ENCODE data around the gene RAD51D. TPM values are rescaled to one million over a fixed set of nuclear protein-coding genes. Genes with fewer than 3 reads are reported as not detected.

The RAD51D gene
- total RNA-seq, 2 donors from 2014 or later, result 6.1 to 17.3 TPM

GRCh38 chr17:35163886-35164285 is 44.2 kb upstream of the RAD51D start:
- Histone ChIP-seq H3K27me3 (no peaks in the 10 kb centered on the region), H3K36me3 (no peaks in the 10 kb centered on the region), H3K27ac (no peak overlapping the region), H3K9ac (ENCODE audit: low read depth in 2 of 2, low read length in 2 of 2) (no peak overlapping the region), H3K4me3 (no peak overlapping the region), H3K4me1 (no peaks in the 10 kb centered on the region), H3K9me3 (no peaks in the 10 kb centered on the region)
- intact Hi-C loops (cut with DNase I), result no loop called here
- DNase-seq, result no peak
- TF ChIP-seq CTCF (IDR thresholded peaks at IDR 0.05), result no peak

GRCh38 chr17:35162755-35163154 is 43.1 kb upstream of the RAD51D start:
- no peaks in the 10 kb centered on the region for H3K4me1 ChIP-seq
- no peak for DNase-seq
- no peak overlapping the region for H3K27ac ChIP-seq
- no peaks in the 10 kb centered on the region for H3K36me3 ChIP-seq
- TF ChIP-seq CTCF (IDR thresholded peaks at IDR 0.05), result no peak
- no peaks in the 10 kb centered on the region for H3K27me3 ChIP-seq
- H3K4me3 ChIP-seq, result no peak overlapping the region
- no peaks in the 10 kb centered on the region for H3K9me3 ChIP-seq
- no peak overlapping the region for H3K9ac ChIP-seq (ENCODE audit: low read depth in 2 of 2, low read length in 2 of 2)
- intact Hi-C loops (cut with DNase I), result no loop called here

- Histone ChIP-seq H3K27me3 (no peaks in the 10 kb centered on the region), H3K9me3 (no peaks in the 10 kb centered on the region), H3K4me3 (no peak overlapping the region), H3K27ac (no peak overlapping the region), H3K4me1 (no peaks in the 10 kb centered on the region), H3K9ac (ENCODE audit: low read depth in 2 of 2, low read length in 2 of 2) (no peak overlapping the region), H3K36me3 (no peaks in the 10 kb centered on the region)
- DNase-seq, result no peak
- intact Hi-C loops (cut with DNase I), result no loop called here
- TF ChIP-seq CTCF (IDR thresholded peaks at IDR 0.05), result no peak
Measured at GRCh38 chr17:35161281-35161761, 41.7 kb upstream of the RAD51D start.

GRCh38 chr17:35160354-35161201 is 40.9 kb upstream of the RAD51D start:
- H3K9ac ChIP-seq (ENCODE audit: low read depth in 2 of 2, low read length in 2 of 2), result no peak overlapping the region
- no peaks in the 10 kb centered on the region for H3K4me1 ChIP-seq
- no peak for TF ChIP-seq CTCF (IDR thresholded peaks at IDR 0.05)
- H3K9me3 ChIP-seq, result no peaks in the 10 kb centered on the region
- intact Hi-C loops (cut with DNase I), result no loop called here
- DNase-seq, result no peak
- no peaks in the 10 kb centered on the region for H3K36me3 ChIP-seq
- no peak overlapping the region for H3K4me3 ChIP-seq
- no peaks in the 10 kb centered on the region for H3K27me3 ChIP-seq
- H3K27ac ChIP-seq, result no peak overlapping the region

DNA sequence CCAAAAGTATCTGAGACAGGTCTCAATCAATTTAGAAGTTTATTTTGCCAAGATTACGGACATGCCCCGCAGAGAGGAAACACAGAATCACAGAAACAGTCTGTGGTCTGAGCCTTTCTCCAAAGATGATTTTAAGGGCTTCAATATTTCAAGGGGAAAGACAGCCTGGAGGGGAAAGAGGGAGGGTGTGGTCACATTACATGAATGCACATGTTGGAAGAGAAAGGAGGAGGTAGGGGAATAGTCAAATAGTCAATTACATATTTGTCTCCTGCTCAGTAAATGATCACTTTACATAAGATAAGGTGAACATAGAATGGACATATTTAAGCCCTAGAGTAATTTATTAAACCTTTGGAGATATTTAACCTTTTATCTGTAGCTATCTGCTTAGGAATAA is 40.3 kb upstream of the RAD51D start:
- no peak overlapping the region for H3K4me3 ChIP-seq
- intact Hi-C loops (cut with DNase I), result no loop called here
- H3K27ac ChIP-seq, result no peak overlapping the region
- no peak for DNase-seq
- H3K4me1 ChIP-seq, result no peaks in the 10 kb centered on the region
- H3K9ac ChIP-seq (ENCODE audit: low read depth in 2 of 2, low read length in 2 of 2), result no peak overlapping the region
- H3K36me3 ChIP-seq, result no peaks in the 10 kb centered on the region
- no peaks in the 10 kb centered on the region for H3K27me3 ChIP-seq
- H3K9me3 ChIP-seq, result no peaks in the 10 kb centered on the region
- no peak for TF ChIP-seq CTCF (IDR thresholded peaks at IDR 0.05)

Measured in colonic mucosa (tissue), 4 donors.